Sigmoid colon (tissue), 4 donors: Measurements from ENCODE around the gene LRRC34.

Experiments
- CTCF ChIP-seq, 4 experiments: fragments of 450-650 bp in 3 of 4; fragments of 200-600 bp in 1 of 4; IDR thresholded peaks; one replicate each; pipeline ENCODE4 v1.5.1; 2016 to 2019; ENCODE audit warnings: antibody characterized with exemption in 4 of 4, mild to moderate bottlenecking in 3 of 4, moderate library complexity in 2 of 4
- POLR2A ChIP-seq, 2 donors: fragments of 450-650 bp; IDR thresholded peaks; one replicate each; pipeline ENCODE4 v1.6.1; 2016; ENCODE audit warnings: antibody characterized with exemption in 2 of 2, mild to moderate bottlenecking in 2 of 2, moderate library complexity in 2 of 2
- POLR2AphosphoS5 ChIP-seq, 4 donors: sonication (generic); formaldehyde crosslinking; IDR thresholded peaks; one replicate each; pipeline ENCODE4 v1.6.1; 2017; ENCODE audit warnings: antibody characterized with exemption in 4 of 4

GRCh38 chr3:169754711-169755110, 58.0 kb downstream of the LRRC34 start:
- no peak for TF ChIP-seq CTCF (IDR thresholded peaks at IDR 0.05)
- no peak for TF ChIP-seq POLR2A (IDR thresholded peaks at IDR 0.05)
- TF ChIP-seq POLR2AphosphoS5 (IDR thresholded peaks at IDR 0.05), result no peak
